KOPT-K1 (cell line): ENCODE results near the gene MEGF6.

Experiments used
- H3K27ac ChIP-seq: fragments of 200-600 bp; sonication (generic); 2 replicates; pipeline ENCODE4 v1.5.1; 2016; ENCODE audit warnings: antibody characterized with exemption, mild to moderate bottlenecking, low read depth, low read length; ENCODE audit not compliant: poor library complexity, severe bottlenecking
- H3K36me3 ChIP-seq: fragments of 200-600 bp; sonication (generic); 2 replicates; pipeline ENCODE4 v1.5.1; 2017; ENCODE audit warnings: antibody characterized with exemption, mild to moderate bottlenecking, low read length, moderate library complexity; ENCODE audit not compliant: insufficient read depth
- H3K9me3 ChIP-seq: fragments of 200-600 bp; sonication (generic); 2 replicates; pipeline ENCODE4 v1.5.1; 2017; ENCODE audit warnings: antibody characterized with exemption, low read length, mild to moderate bottlenecking; ENCODE audit not compliant: insufficient read depth, poor library complexity, severe bottlenecking

The MEGF6 gene

GRCh38 chr1:3598522-3599285, 12.6 kb downstream of the MEGF6 start:
- H3K36me3 ChIP-seq, result no peaks in the 10 kb centered on the region
- H3K27ac ChIP-seq, result peak overlapping the region; percentile 71
- no peaks in the 10 kb centered on the region for H3K9me3 ChIP-seq

DNA sequence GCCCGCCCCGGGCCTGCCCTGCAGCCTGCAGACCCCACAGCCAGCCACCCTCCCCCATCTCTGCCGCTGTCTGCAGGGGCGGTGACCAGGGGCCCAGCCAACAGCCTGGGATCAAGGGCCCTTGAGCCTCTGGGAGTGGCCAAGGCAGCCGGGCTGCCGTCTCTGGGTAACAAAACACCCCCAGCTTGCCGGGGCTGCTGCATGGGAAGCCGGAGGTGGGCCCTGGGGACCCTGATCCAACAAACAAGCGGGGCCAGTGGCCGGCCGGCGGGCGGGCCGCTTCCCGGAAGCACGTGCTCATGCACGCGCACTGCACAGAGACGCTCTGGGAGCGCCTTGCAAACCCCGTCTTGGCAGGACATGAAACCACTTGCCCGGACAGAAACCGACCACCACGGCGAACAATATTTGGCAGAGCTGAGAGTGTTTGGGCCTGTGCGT, 13.2 kb downstream of the MEGF6 start:
- H3K9me3 ChIP-seq, result no peaks in the 10 kb centered on the region
- no peaks in the 10 kb centered on the region for H3K36me3 ChIP-seq
- H3K27ac ChIP-seq, result peak overlapping the region; percentile 71

DNA sequence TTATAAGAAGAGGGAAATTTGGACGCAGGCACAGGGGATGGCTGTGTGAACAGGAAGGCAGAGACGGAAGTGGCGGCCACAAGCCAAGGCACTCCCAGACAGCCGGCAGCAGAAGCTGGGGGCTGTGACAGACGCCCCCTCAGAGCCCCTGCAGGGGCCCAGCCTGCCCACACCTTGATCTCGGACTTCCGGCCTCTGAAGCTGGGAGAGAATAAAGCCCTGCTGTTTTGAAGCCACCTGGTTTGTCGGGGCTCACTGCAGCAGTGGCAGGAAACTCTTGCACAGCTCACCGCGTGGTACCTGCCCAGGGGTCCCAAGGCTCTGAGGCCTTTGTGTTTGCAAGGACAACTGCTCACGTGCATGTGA, 13.7 kb downstream of the MEGF6 start:
- Histone ChIP-seq H3K36me3 (no peaks in the 10 kb centered on the region), H3K9me3 (no peaks in the 10 kb centered on the region), H3K27ac (peak overlapping the region; percentile 71)

DNA sequence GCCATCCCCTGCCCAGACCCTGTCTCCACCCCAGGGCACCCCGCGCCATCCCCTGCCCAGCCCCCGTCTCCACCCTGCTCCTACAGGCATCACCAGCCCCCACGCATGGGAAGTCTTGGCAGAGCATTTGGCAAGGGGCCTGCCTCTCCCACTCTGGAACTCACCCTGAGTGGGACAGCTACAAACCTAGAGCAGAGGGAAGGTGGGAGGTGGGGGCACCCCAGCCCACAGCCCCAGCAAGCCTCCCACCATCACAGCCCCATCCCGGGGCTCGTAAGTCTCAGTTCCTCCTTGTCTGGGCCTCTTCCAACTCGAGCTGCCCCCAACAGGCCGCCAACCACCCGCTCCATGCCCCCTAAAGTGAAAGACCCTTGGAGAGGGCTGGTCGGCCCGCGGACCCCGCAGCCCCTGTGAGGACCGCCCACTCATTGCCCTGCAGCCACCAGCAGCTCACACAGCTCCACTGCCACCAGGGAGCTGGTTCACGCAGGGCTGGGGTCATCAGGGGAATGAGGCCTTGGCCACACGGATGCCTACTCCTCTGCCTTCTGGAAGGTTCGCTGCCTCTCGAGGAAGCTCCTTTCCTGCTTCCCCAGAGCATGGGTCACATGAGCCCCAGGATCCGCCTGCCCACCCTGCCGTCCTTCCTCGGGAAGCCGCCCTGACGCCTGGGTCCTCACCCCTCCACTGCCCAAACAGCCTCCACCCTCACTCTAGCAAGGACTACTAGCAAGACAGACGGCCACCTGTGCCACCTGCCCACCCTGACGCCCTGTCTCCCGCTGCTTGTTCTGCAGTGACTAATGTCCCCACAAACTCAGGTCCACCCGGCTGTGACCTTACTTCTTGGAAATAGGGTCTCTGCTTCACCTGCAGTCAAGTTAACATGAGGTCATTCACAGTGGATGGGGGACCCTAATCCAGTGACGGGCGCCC, 14.4 kb downstream of the MEGF6 start:
- peak overlapping the region; percentile 71 for H3K27ac ChIP-seq
- H3K9me3 ChIP-seq, result no peaks in the 10 kb centered on the region
- no peaks in the 10 kb centered on the region for H3K36me3 ChIP-seq

DNA sequence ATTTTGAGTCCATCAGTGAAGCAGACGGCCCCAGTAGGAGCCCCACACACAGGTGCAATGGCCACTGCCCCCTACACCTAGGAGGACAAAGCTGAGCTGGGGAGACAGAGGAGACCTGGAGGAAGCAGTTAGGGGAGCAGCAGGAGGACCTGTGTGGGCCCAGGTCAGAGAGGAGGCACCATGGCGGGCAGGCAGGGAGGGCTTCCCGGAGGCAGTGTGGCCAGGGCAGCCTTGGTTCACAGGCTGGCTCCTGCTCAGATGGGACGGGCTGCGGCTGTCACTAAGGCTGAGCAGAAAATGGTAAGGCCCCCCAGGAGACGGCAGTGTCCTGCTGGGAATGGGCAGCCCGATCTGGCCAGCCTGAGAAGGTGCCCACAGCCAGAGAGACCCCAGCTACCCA, 15.4 kb downstream of the MEGF6 start:
- H3K9me3 ChIP-seq, result no peaks in the 10 kb centered on the region
- H3K27ac ChIP-seq, result peak overlapping the region; percentile 14
- H3K36me3 ChIP-seq, result no peaks in the 10 kb centered on the region

DNA sequence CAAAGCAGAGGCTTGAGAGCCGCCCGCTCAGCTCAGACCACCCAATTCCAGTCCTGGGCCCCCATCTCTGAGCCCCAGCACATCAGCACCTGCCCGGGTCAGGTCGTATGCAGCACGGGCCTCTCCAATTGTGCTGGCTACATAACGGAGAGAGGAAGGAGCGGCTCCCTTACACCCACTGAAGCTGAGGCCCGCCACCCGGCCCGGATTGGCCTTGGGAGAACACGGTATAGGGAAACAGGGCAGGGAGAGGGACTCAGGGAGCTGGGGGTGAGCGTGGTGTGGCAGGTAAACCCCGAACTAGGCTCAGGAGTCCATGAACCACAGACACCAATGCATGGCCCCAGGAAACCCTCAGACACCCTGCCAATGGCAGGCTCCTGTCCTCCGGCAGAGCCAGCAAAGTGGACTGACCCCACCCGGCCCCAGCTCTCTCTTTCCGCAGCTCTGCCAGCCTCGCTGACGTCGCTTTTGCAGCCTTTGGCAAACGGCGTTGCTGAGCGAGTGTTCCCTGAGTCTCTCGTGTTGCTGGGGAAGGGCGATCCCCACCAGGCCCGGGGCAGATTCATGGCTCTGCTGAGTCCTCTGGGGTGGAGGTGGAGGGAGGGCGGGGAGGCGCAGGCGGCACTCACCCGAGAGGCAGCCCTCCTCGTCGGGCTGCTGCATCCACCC, 16.5 kb downstream of the MEGF6 start:
- H3K9me3 ChIP-seq, result no peaks in the 10 kb centered on the region
- no peaks in the 10 kb centered on the region for H3K36me3 ChIP-seq
- H3K27ac ChIP-seq, result no peak overlapping the region

GRCh38 chr1:3593745-3594144, 17.6 kb downstream of the MEGF6 start:
- Histone ChIP-seq H3K27ac (no peak overlapping the region), H3K36me3 (no peaks in the 10 kb centered on the region), H3K9me3 (no peaks in the 10 kb centered on the region)

- Histone ChIP-seq H3K27ac (no peak overlapping the region), H3K36me3 (no peaks in the 10 kb centered on the region), H3K9me3 (no peaks in the 10 kb centered on the region)
Measured at GRCh38 chr1:3593334-3593733, 18.0 kb downstream of the MEGF6 start.

DNA sequence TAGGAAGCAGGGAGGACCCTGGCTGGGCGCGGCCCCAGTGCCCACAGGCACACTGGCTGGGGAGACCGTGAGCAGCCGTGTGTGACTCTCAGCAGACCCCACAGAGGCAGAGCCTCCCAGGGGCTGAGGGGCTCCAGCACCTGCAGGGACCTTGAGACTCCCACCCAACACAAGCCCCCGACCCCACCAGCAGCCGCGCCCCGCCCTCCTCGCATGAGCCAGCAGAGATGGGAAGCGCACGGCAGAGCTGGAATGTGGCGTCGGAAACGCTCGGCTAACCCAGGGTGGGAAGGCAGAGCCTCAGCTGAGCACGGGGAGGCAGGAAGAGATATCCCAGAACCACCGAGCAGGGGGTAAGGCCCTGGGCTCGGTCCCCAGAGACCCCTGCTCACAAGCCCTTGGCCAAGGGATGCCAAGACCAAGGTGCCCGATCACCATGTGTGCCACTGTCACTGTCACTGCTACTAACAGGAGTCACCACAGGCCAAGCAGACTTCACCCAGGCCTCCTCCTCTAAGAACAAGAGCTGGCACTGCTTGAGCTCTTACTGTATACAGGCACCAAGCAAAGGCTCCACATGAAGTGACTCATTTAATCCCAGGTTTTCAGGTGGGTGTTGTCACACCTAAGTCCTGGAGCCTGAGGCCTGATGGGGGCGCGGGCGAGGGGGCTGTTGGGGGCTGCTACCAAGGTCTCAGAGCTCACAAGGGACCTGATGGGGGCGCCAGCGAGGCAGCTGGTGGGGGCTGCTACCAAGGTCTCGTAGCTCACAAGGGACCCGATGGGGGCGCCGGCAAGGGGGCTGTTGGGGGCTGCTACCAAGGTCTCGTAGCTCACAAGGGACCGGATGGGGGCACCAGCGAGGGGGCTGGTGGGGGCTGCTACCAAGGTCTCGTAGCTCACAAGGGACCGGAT, 20.1 kb downstream of the MEGF6 start:
- H3K9me3 ChIP-seq, result no peaks in the 10 kb centered on the region
- no peak overlapping the region for H3K27ac ChIP-seq
- no peaks in the 10 kb centered on the region for H3K36me3 ChIP-seq

DNA sequence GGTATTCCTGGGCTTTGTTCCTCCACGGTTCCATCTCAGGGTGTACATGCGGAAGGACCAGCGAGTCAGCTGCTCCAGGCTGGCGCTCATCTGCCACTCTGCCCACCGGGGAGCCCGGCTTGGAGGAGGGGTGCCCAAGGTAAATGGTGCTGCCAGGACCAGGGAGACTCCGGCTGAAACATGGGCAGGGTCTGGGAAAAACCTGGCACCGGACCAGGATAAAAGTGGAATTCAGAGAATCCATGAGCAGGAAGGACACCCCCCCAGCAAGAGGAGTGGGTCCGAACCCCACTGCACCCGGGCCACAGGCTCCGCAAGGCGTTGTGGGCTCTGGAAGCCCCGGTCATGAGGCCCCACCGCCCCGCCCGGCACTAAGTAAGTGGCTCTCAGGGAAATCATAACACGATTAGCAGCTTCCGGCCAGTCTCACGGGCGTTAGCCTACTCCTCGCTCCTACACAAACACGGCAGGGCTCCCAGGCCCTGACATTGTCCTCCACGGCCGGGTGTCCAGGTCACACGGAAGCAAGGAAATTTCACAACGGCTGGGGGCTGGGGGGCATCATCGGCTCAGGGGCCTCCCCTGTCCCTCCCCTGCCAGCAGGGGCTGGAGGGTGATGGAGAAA, 21.1 kb downstream of the MEGF6 start:
- H3K9me3 ChIP-seq, result no peaks in the 10 kb centered on the region
- no peak overlapping the region for H3K27ac ChIP-seq
- H3K36me3 ChIP-seq, result no peaks in the 10 kb centered on the region

GRCh38 chr1:3588395-3588794, 22.9 kb downstream of the MEGF6 start:
- Histone ChIP-seq H3K9me3 (no peaks in the 10 kb centered on the region), H3K27ac (no peak overlapping the region), H3K36me3 (no peaks in the 10 kb centered on the region)

- Histone ChIP-seq H3K9me3 (no peaks in the 10 kb centered on the region), H3K27ac (no peak overlapping the region), H3K36me3 (no peaks in the 10 kb centered on the region)
Measured at GRCh38 chr1:3586986-3587759, 24.1 kb downstream of the MEGF6 start.

DNA sequence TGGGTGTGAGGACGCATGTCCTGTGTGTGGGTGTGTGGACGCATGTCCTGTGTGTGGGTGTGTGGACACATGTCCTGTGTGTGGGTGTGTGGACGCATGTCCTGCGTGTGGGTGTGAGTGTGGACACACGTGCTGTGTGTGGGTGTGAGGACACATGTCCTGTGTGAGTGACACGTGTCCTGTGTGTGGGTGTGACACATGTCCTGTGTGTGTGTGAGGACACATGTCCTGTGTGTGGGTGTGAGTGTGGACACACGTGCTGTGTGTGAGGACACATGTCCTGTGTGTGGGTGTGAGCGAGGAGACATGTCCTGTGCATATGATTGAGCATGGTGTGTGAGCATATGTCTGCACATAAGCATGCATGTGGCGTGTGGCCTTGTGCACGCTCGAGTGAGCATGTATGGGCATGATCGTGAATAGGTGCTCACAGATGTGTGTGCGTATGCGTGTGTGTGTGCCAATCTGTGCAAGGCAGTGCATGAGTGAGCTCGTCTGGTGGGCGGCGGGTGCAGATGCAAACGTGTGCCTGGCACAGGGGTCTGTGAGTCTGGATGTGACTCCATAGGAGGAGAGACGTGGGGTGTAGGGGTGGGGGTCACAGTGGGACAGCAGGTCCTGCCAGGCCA, 25.3 kb downstream of the MEGF6 start:
- Histone ChIP-seq H3K9me3 (no peaks in the 10 kb centered on the region), H3K36me3 (no peaks in the 10 kb centered on the region), H3K27ac (no peak overlapping the region)
